ENCODE data around the gene TBL2.

The TBL2 gene

DNA sequence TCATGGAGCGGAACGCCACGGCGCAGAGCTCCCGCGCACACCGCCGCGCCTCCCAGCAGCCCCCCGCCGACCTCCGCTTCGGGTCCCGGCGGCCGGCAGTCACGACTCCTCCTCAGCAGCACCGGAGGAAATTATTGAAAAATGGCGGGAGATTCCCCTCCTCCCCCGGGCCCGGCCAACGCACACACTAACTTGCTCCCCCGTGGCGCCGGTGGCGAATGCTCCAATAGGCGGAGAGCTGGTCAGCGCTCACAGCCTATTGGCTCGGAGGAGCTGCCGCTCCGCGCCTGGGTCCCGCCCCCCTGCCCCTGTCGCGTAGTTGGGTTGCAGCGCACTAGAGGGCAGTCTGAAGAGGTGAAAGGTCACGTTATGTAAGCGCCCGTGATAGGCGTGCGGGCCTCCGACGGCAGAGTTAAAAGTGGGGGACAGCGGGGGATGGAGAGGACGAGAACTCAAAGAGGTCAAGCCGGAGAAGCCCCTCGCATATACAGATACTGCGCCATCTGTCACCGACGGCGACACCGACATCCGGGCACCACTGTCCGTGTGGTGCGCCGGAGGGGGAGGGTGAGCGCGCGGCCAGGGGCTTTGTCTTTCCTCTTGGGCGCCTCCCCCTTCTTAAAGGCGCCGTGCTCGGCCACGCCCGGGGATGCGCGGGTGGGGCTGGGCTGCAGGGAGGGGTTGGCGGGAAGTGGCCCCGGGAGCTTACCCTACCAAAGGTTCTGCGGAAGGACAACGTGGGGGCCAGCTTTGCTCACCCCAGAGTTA lies 56.1 kb downstream of the TBL2 start, which contains the start of gene BAZ1B (continued):
- TF ChIP-seq GLI2 (tag by site-specific recombination; IDR thresholded peaks at IDR 0.05; ENCODE audit: borderline replicate concordance, low read depth) (no peak), ZNF692 (tag by site-specific recombination; IDR thresholded peaks at IDR 0.05) (peak; percentile 50; the same call in 1 of the 2 replicates), AEBP2 (tag by site-specific recombination; IDR thresholded peaks at IDR 0.05; ENCODE audit: borderline replicate concordance) (no peak), REST (tag by site-specific recombination; IDR thresholded peaks at IDR 0.05) (no peak)
- TF ChIP-seq, protein P1, sequence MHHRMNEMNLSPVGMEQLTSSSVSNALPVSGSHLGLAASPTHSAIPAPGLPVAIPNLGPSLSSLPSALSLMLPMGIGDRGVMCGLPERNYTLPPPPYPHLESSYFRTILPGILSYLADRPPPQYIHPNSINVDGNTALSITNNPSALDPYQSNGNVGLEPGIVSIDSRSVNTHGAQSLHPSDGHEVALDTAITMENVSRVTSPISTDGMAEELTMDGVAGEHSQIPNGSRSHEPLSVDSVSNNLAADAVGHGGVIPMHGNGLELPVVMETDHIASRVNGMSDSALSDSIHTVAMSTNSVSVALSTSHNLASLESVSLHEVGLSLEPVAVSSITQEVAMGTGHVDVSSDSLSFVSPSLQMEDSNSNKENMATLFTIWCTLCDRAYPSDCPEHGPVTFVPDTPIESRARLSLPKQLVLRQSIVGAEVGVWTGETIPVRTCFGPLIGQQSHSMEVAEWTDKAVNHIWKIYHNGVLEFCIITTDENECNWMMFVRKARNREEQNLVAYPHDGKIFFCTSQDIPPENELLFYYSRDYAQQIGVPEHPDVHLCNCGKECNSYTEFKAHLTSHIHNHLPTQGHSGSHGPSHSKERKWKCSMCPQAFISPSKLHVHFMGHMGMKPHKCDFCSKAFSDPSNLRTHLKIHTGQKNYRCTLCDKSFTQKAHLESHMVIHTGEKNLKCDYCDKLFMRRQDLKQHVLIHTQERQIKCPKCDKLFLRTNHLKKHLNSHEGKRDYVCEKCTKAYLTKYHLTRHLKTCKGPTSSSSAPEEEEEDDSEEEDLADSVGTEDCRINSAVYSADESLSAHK (tag by site-specific recombination; IDR thresholded peaks at IDR 0.05), result peak; percentile 52

GRCh38 chr7:73521636-73522104 lies 56.7 kb downstream of the TBL2 start:
- peaks cover 7 to 29% of the 10 kb centered on the region in 2 experiments; a peak in 2 of 3 replicates for H3K36me3 ChIP-seq (ENCODE audit: control insufficient read depth in 2 of 2, insufficient read depth in 1 of 2, low read length in 2 of 2)
- H3K9me3 ChIP-seq (ENCODE audit: control insufficient read depth, insufficient read depth, low read depth, low read length), result no peaks in the 10 kb centered on the region
- H3K27ac ChIP-seq (ENCODE audit: extremely low read depth, low read depth, low read length), result peak overlapping the region; percentile 99
- no peaks in the 10 kb centered on the region for H3K4me1 ChIP-seq (ENCODE audit: control insufficient read depth, insufficient read depth, low read length)
- ChIA-PET POLR2A (interaction anchor here (0.6 to 2.8 kb wide), 14 partner anchors 11 to 328 kb away, joined by 3 to 24 read pairs (median 6); partner anchors contain the start of genes BCL7B, MLXIPL, NSUN5 and TBL2), CTCF (interaction anchor here (1.0 kb wide), 1 partner anchor 61 kb away, joined by 3 read pairs; no protein-coding TSS in a partner anchor)
- 0 out of 2 replicates have a peak, but pooled peaks have one; percentile 35 for TF ChIP-seq ZSCAN30 (tag by site-specific recombination; IDR thresholded peaks at IDR 0.05)
- no peak for TF ChIP-seq RBAK (tag by site-specific recombination; IDR thresholded peaks at IDR 0.05)
- no peak for TF ChIP-seq GLIS2 (tag by site-specific recombination; IDR thresholded peaks at IDR 0.05)
- peak overlapping the region; percentile 93 for H3K4me3 ChIP-seq (ENCODE audit: low read depth, low read length)

GRCh38 chr7:73520673-73521635 lies 57.4 kb downstream of the TBL2 start:
- peak overlapping the region; percentile 99 for H3K27ac ChIP-seq (ENCODE audit: extremely low read depth, low read depth, low read length)
- CTCF ChIA-PET, result no interaction called here
- POLR2A ChIA-PET, result interaction anchor here (0.6 to 2.8 kb wide), 4 partner anchors 16 to 61 kb away, joined by 3 to 24 read pairs (median 4); partner anchors contain the start of genes BCL7B and TBL2
- H3K4me1 ChIP-seq (ENCODE audit: control insufficient read depth, insufficient read depth, low read length), result no peaks in the 10 kb centered on the region
- H3K9me3 ChIP-seq (ENCODE audit: control insufficient read depth, insufficient read depth, low read depth, low read length), result no peaks in the 10 kb centered on the region
- peaks cover 14 to 35% of the 10 kb centered on the region in 2 experiments; a peak in 2 of 3 replicates for H3K36me3 ChIP-seq (ENCODE audit: control insufficient read depth in 2 of 2, insufficient read depth in 1 of 2, low read length in 2 of 2)
- H3K4me3 ChIP-seq (ENCODE audit: low read depth, low read length), result peak overlapping the region; percentile 93
- TF ChIP-seq TRIM28 (IDR thresholded peaks at IDR 0.05; ENCODE audit: borderline replicate concordance, low read length) (no peak), ZNF416 (tag by site-specific recombination; IDR thresholded peaks at IDR 0.05) (no peak), REPIN1 (tag by site-specific recombination; IDR thresholded peaks at IDR 0.05; ENCODE audit: low read depth) (no peak)
- TF ChIP-seq, protein P2, sequence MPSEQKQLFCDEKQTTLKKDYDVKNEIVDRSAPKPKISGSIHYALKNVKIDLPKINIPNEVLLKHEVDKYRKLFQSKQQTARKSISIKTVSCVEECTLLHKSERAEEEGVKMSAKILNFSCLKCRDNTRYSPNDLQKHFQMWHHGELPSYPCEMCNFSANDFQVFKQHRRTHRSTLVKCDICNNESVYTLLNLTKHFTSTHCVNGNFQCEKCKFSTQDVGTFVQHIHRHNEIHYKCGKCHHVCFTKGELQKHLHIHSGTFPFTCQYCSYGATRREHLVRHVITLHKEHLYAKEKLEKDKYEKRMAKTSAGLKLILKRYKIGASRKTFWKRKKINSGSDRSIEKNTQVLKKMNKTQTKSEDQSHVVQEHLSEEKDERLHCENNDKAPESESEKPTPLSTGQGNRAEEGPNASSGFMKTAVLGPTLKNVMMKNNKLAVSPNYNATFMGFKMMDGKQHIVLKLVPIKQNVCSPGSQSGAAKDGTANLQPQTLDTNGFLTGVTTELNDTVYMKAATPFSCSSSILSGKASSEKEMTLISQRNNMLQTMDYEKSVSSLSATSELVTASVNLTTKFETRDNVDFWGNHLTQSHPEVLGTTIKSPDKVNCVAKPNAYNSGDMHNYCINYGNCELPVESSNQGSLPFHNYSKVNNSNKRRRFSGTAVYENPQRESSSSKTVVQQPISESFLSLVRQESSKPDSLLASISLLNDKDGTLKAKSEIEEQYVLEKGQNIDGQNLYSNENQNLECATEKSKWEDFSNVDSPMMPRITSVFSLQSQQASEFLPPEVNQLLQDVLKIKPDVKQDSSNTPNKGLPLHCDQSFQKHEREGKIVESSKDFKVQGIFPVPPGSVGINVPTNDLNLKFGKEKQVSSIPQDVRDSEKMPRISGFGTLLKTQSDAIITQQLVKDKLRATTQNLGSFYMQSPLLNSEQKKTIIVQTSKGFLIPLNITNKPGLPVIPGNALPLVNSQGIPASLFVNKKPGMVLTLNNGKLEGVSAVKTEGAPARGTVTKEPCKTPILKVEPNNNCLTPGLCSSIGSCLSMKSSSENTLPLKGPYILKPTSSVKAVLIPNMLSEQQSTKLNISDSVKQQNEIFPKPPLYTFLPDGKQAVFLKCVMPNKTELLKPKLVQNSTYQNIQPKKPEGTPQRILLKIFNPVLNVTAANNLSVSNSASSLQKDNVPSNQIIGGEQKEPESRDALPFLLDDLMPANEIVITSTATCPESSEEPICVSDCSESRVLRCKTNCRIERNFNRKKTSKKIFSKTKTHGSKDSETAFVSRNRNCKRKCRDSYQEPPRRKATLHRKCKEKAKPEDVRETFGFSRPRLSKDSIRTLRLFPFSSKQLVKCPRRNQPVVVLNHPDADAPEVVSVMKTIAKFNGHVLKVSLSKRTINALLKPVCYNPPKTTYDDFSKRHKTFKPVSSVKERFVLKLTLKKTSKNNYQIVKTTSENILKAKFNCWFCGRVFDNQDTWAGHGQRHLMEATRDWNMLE (tag by site-specific recombination; conservative IDR thresholded peaks at IDR 0.05; ENCODE audit: low read depth), result no peak
